ENCODE measurements around the gene TPR. TPM values are rescaled to one million over a fixed set of nuclear protein-coding genes. Genes with fewer than 3 reads are reported as not detected.

TPR gene
- total RNA-seq, 1 experiment from 2014 or later = 60.7 TPM

DNA sequence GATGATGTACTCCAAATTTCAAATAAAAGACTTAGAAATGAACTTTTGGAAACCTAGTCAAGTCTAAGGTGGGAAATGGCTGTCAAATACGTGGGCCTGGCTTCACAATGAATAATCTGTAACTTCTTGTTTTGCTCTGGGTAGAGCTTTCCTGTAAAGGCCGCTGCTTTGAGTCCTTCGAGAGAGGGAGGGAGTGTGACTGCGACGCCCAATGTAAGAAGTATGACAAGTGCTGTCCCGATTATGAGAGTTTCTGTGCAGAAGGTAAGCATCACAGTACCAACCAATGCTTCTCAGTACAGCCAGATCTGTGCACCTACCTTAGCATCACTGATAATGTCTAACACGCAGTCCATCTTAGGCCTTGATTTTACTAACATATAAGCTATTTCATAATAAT, 73.6 kb downstream of the TPR start:
- in situ Hi-C loops (cut with HindIII; ENCODE audit: low pct_unique_long_range_greater_than_20kb, low sequenced_read_pairs) = no loop called here
- no peak for DNase-seq (ENCODE audit: low read depth, low spot score)

DNA sequence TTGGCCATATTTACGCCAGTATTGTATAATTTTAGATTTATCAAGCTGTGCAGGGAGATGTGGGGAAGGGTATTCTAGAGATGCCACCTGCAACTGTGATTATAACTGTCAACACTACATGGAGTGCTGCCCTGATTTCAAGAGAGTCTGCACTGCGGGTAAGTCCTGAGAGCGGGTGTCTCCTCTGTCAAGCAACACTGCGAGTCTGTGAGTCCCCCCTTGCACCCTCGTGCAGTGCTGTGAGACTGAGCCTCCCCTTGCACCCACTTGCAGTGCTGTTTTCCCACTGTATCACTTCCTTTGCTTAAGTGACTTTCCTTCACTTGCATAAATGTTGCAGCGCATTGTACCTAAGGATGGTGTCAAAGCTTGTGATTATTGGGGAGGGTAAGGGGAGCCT, 75.0 kb downstream of the TPR start:
- in situ Hi-C loops (cut with HindIII; ENCODE audit: low pct_unique_long_range_greater_than_20kb, low sequenced_read_pairs) = no loop called here

DNA sequence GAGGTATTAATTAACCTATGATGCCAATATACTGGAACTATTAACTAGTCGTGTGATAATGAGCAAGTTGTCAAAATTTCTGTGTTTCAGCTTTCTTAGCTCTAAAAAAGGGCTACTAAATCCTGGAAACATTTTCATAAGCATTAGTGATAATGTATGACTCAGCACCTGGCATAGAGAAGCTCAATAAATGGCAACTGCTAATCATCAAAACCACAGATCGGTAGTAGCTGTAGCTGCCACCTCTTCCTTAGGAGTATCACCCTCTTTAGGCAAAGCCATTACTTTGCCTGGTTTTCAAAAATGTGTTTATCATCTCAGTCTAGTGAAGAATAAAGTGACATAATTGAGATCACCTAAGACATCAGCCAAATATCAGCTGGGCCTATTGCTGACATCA, 75.5 kb downstream of the TPR start:
- no peak for DNase-seq (ENCODE audit: low read depth, low spot score)

More for the DNA sequence above, 75.0 kb downstream of the TPR start:
- no peak for DNase-seq (ENCODE audit: low read depth, low spot score)

GRCh38 chr1:186298851-186299250, 76.2 kb downstream of the TPR start:
- DNase-seq (ENCODE audit: low read depth, low spot score) = no peak
- in situ Hi-C loops (cut with HindIII; ENCODE audit: low pct_unique_long_range_greater_than_20kb, low sequenced_read_pairs) = no loop called here

More for the DNA sequence above, 75.5 kb downstream of the TPR start:
- in situ Hi-C loops (cut with HindIII; ENCODE audit: low pct_unique_long_range_greater_than_20kb, low sequenced_read_pairs) = no loop called here

- in situ Hi-C loops (cut with HindIII; ENCODE audit: low pct_unique_long_range_greater_than_20kb, low sequenced_read_pairs) = no loop called here
- no peak for DNase-seq (ENCODE audit: low read depth, low spot score)
Observed at GRCh38 chr1:186297439-186298045, 77.5 kb downstream of the TPR start.

- no peak for DNase-seq (ENCODE audit: low read depth, low spot score)
Observed at GRCh38 chr1:186295980-186296379, 79.1 kb downstream of the TPR start, which contains the start of gene PRG4. Gene PRG4 (plus strand): TSS chr1:186296279.

GRCh38 chr1:186292875-186293274, 82.2 kb downstream of the TPR start:
- in situ Hi-C loops (cut with HindIII; ENCODE audit: low pct_unique_long_range_greater_than_20kb, low sequenced_read_pairs) = no loop called here
- DNase-seq (ENCODE audit: low read depth, low spot score) = no peak

More at GRCh38 chr1:186295980-186296379, 79.1 kb downstream of the TPR start, which contains the start of gene PRG4:
- in situ Hi-C loops (cut with HindIII; ENCODE audit: low pct_unique_long_range_greater_than_20kb, low sequenced_read_pairs) = no loop called here

DNA sequence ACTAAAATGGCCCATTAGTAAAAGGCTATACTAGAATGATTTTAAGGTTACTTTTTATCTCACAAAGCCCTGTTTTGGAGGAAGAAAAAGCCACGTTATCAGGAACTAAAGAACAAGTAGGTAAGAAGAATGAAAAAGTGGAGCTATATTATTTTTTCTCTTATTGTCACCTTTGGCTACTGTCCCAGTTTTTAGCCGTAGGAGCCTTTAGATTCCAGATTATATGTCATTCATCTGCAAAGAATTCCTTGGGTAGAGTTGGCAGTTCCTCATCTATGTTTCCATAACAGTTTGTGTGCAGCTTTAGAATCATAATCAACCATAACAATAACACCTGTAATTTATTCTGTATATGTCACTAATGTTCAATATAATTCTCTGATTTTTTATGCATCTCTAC, 83.8 kb downstream of the TPR start:
- in situ Hi-C loops (cut with HindIII; ENCODE audit: low pct_unique_long_range_greater_than_20kb, low sequenced_read_pairs) = no loop called here
- no peak for DNase-seq (ENCODE audit: low read depth, low spot score)

DNA sequence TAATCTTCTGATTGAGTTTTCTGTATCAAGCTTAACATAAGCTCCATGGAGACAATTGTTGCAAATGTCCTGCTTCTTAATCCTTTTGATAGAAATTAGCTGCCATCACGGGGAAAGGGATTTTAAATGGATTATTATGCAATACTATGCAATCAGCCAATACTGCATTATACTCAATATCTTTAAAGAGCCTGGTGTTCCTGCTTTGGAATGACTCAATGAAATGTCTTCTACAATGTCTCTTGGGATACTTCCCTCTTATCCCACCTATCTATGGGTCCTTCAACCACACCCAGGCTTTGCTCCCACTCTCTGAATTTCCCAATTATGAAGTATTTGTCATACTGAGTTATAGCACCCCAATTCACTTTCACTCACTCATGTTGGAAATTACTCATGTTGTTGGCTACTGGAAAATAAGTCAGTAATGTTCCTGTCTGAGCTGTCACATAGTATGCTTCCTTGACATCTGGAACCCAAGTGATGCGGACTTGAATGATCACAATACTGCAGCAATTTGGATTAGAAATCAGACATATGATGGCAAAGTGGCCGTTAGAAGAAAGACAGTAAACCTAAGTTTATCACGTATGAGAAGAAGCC, 85.0 kb downstream of the TPR start:
- no peak for DNase-seq (ENCODE audit: low read depth, low spot score)
- in situ Hi-C loops (cut with HindIII; ENCODE audit: low pct_unique_long_range_greater_than_20kb, low sequenced_read_pairs) = no loop called here

GRCh38 chr1:186286615-186287315, 88.3 kb downstream of the TPR start:
- in situ Hi-C loops (cut with HindIII; ENCODE audit: low pct_unique_long_range_greater_than_20kb, low sequenced_read_pairs) = no loop called here
- no peak for DNase-seq (ENCODE audit: low read depth, low spot score)

GRCh38 chr1:186283374-186283773, 91.7 kb downstream of the TPR start:
- DNase-seq (ENCODE audit: low read depth, low spot score) = no peak
- in situ Hi-C loops (cut with HindIII; ENCODE audit: low pct_unique_long_range_greater_than_20kb, low sequenced_read_pairs) = no loop called here

GRCh38 chr1:186282466-186282865, 92.6 kb downstream of the TPR start:
- in situ Hi-C loops (cut with HindIII; ENCODE audit: low pct_unique_long_range_greater_than_20kb, low sequenced_read_pairs) = no loop called here

GRCh38 chr1:186275822-186276221, 99.2 kb downstream of the TPR start:
- in situ Hi-C loops (cut with HindIII; ENCODE audit: low pct_unique_long_range_greater_than_20kb, low sequenced_read_pairs) = no loop called here
- DNase-seq (ENCODE audit: low read depth, low spot score) = no peak

More at GRCh38 chr1:186282466-186282865, 92.6 kb downstream of the TPR start:
- no peak for DNase-seq (ENCODE audit: low read depth, low spot score)

- in situ Hi-C loops (cut with HindIII; ENCODE audit: low pct_unique_long_range_greater_than_20kb, low sequenced_read_pairs) = no loop called here
- no peak for DNase-seq (ENCODE audit: low read depth, low spot score)
Observed at GRCh38 chr1:186272486-186272885, 102.6 kb downstream of the TPR start.

- in situ Hi-C loops (cut with HindIII; ENCODE audit: low pct_unique_long_range_greater_than_20kb, low sequenced_read_pairs) = no loop called here
- DNase-seq (ENCODE audit: low read depth, low spot score) = no peak
Observed at GRCh38 chr1:186271032-186271431, 104.0 kb downstream of the TPR start.

All from SK-MEL-5 (cell line).